HG03108 (cell line): ENCODE data around the gene CRYGS.

Experiments used
- ATAC-seq: cut with Tn5 transposase; IDR thresholded peaks from one replicate; pipeline ENCODE4 v1.9.1; 2021; ENCODE audit warnings: moderate library complexity; ENCODE audit not compliant: unreplicated experiment

CRYGS gene

DNA sequence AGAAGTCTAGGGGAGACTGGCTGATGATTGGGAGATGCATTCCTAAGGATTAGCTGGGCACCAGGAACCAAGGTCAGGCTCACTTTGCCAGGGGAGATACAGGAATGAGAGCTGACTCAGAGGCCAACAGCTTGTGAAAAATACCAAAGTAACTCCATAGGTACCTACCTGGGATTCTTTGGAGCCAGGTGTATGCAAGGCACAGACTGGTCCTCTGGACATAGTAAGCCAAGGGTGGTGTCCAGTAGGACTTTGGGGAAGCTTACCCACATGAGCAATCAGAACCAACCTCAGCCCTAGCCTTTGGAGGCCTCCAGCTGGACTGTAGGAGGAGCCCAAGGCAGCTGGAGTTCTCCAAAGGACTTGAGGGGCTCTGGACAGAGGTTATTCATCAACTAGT, 47.5 kb downstream of the CRYGS start:
- no peak for ATAC-seq

DNA sequence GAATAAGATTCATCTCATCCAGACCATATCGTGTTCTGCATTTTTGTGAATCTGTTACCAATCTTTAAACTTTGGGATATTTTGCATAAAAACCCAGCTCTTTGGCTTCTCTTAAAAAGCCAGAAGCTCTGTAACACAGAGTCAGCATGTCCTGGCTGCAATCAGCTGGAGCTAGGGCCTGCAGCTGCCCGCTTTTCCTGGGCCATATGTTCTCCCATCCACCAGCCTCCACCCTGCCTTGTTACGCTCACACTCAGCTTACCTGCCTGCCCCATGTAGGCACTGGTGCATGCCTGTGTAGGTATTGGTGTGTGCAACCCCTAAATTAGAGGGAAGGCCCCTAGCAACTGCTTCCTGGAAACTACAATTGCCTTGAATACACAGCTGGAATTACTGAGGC, 48.2 kb downstream of the CRYGS start:
- no peak for ATAC-seq

DNA sequence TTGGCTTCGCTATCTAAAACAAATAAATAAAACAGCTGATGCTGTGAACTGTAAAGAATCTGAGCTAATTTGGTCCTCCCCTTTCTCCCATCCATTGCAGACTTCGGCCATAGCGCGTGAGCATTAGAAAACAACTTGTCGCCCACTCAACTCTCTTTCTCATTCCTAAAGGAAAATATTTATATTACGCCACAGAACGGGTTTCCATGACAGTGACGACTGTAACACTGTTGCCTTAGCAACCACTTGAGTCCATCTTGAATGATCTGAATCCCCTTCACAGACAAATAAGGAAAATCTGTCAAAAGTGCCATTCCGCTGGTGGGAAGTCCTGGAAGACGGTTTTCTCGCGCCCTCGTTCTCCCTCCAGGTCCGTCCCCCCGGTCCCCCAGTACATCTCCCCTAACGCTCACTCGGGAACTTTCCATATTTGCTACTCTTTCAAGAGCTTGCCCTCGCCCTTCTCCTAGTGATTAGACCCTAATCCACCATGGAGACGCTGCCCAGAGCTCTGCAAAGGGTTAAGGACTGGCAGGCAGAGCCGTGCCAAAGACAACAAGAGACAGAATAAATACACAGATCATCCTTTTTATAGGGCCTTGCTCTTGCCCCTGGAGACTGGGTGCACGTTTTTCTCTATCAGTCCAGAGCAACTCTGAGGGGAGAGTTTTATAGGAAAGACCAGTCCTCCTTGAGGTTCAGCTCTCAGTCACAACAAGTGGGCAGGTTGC, 50.5 kb downstream of the CRYGS start:
- no peak for ATAC-seq

DNA sequence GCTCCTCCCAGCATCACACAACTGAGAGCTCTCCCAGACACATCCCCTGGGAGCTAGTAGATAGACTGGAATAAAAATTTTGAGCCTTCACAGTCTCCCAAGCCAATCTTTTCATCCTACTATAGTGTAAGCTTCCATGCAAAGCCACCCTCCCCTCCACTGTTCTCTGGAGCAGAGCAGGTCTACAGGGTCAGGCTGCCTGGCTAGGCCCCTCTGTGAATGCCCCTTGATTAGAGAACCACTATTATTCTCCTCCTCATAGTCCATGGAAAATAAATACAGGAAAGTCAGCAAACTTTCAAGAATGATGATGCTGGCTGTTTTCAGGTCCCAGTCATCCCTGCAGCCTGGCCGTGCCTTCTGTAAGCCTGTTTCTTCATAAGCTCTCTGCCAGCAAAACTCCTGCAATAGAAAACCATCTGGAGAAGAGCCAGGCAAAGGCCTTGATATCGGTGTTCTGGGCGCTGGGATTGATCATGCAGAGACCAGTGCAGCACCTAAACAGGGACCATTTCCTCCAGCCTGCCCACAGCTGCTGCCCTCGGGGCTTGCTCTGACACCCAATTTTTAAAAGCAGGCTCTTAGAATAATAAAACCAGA, 51.7 kb downstream of the CRYGS start:
- no peak for ATAC-seq

DNA sequence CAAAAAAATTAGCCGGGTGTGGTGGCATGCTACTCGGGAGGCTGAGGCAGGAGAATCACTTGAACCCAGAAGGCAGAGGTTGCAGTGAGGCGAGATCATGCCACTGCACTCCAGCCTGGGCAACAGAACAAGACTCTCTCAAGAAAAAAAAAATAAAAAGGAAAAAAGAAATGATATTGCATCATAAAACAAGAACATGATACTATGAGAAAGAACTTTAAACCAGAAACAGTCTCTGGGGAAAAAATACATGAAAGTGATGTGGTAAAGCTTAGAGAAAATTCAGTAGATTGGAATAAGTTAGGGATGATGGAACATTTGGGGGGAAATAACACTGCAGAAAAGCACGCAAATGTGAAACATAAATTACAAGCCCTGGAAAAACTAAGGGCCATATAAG, 54.7 kb downstream of the CRYGS start:
- no peak for ATAC-seq
